IPS DF 4.7 (cell line): ENCODE data around the gene OR2T3.
"Not testable (repeated sequence)": the region's sequence is repeated elsewhere in the genome, so short reads cannot be mapped to it uniquely, and the experiment has no call there.

ENCODE experiments used
- DNase-seq: peaks from one replicate; pipeline ENCODE4 v3.0.0-alpha.2; 2013; ENCODE audit warnings: low spot score; ENCODE audit errors: extremely low read depth

The OR2T3 gene, protein sequence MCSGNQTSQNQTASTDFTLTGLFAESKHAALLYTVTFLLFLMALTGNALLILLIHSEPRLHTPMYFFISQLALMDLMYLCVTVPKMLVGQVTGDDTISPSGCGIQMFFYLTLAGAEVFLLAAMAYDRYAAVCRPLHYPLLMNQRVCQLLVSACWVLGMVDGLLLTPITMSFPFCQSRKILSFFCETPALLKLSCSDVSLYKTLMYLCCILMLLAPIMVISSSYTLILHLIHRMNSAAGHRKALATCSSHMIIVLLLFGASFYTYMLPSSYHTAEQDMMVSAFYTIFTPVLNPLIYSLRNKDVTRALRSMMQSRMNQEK

DNA sequence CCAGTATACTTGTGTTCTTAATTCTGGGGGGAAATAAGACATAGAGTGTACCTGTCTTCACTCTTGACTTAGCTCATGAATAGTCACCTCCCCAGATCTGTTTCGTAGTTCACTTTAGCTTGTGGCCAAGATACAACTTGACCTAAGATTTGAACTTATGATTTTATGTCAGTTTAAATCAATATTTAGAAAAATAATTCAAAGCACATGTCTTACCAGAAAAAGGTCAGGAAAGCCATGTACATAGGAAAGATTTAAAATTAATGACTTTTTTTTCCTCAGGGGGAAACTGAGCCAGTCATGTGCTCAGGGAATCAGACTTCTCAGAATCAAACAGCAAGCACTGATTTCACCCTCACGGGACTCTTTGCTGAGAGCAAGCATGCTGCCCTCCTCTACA, at the start of gene OR2T3:
Gene OR2T3 (plus strand): TSS at position 301 of the 400 bp plus-strand sequence. CDS start 0 bp downstream, at position 301.
- DNase-seq, result not testable (repeated sequence)

DNA sequence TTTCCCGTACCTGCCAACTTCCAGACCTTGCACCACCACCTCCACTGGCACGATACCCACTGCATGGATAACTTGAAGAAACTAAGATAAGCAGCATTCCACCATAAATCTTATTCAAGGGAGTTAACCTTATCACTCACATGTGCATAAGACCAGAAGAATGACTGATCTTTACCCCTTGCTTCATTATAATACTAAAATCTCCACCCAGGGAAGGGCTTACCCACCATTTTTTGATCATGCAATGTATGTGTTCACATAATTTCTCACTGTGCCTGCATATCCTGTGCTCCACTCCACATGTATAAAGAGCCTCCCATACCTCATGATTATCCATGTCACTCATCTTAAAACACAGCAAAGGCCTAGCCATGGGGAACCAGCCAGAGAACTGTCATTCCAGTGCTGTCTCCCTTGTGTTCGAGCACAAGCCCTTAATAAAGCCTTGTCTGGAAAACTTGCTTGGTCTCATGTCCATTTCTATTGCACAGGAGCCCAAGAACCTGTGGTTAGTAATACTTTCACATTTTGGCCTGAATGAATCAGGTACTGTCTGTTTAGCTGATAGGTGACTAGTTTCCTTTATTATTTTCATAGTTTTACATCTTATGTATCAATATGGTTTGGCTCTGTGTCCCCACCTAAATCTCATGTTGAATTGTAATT, 45.5 kb upstream of the OR2T3 start:
- DNase-seq, result not testable (repeated sequence)

DNA sequence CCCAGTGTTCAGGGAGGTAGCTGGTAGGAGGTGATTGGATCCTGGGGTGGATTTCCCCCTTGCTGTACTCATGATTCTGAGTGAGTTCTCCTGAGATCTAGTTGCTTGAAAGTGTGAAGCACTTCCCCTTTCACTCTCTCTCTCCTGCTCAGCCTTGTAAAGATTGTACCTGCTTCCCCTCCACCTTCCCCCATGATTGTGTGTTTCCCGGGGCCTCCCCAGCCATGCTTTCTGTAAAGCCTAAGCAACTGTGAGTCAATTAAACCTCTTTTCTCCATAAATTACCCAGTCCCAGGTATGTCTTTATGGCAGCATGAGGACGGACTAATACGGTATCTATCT, 45.0 kb upstream of the OR2T3 start:
- DNase-seq, result not testable (repeated sequence)

DNA sequence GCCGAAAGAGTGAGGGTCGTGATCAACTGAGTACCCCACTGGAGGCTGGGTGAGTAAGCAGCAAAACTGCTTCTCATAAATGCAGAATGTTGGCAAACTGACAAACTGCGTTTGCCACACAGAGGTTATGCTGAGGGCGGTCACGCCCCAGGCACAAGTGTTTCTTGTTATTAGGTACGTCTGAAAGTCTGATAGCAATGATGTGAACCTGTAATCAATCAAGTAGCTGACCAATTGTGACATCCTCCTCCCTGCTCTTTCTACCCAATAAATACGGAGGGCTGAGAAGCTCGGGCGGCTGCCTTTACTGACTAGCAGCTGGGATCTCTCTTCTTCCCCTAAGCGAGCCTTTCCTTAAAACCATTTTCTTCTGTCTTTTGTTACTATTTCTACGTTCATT, 41.5 kb upstream of the OR2T3 start:
- not testable (repeated sequence) for DNase-seq

DNA sequence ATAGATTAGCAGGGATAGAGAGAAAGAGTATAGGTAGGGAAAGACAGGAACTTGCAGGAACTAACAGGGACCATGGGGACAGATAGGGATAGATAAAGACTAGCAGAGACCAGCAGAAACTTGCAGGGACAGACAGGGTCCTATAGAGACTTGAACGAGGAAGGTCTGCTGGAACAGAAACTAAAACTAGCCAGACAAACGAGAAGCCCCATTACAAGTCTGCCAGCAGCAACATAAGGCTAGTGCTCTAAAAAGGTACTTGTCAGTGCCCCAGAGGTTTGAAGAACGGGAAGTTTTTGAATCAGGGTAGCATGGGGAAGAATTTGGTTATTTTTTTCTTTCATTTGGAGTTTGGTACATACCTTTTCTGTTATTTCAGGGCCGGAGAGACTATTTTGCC, 41.0 kb upstream of the OR2T3 start:
- not testable (repeated sequence) for DNase-seq

DNA sequence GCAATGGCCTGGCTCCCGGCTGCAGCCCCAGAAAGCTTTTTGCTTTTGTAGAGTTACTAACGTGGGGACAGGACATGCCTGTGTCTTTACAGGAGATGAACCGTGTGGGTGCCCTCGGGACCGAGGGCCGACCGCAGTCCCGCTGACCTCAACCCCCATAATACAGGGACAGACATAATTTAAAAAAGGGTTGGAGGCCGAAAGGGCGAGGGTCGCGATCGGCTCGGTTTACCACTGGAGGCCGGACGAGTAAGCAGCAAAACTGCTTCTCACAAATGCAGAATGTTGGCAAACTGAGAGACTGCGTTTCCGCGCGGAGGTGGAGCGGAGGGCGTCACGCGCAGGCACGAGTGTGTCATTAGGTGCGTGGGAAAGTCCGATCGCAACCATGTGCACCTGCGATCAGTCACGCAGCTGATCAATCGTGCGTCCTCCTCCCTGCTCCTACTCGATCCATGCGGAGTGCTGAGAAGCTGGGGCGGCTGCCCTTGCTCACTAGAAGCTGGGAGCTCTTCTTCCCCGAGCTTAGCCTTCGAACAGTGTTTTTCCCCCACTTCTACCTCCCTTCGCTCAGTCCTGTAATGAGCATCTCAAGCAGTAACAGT, 39.2 kb upstream of the OR2T3 start:
- not testable (repeated sequence) for DNase-seq

DNA sequence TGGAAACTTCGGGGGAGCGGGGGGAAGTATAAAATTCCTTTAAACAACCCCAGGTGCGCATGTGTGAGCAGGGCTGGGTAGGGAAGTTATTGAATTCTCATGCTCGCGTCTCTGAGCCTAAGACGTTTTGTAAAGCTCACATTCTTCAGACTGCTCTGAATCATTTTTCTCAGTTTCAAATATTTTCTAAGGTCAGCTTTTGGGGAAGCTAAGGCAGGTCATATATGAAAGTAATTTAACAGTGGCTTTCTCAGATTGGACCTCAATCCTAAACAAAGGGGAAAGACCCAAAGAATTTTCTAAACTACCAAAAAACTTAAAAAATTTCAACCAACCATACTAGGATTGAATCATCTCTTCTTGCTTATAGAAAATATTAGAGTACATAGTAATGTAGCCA, 38.2 kb upstream of the OR2T3 start:
- DNase-seq, result not testable (repeated sequence)

DNA sequence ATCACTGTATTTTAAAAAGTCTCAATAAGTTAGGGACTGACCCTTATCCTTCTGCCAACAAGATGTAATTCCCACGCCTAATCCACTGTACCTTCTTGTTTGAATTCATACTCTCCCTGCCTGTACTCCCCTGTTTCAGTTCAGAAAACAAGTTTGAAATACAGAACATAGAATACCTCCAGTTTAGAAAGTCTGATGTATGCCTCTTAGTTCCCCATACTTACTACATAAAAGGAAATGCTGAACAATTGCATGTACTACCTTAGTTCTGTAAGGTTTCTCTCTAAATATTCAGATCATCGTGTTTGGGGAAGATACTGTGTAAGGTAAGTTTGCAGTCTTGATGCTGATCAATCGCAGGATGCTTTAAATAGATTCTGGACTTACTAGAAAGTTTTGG, 36.8 kb upstream of the OR2T3 start:
- not testable (repeated sequence) for DNase-seq

DNA sequence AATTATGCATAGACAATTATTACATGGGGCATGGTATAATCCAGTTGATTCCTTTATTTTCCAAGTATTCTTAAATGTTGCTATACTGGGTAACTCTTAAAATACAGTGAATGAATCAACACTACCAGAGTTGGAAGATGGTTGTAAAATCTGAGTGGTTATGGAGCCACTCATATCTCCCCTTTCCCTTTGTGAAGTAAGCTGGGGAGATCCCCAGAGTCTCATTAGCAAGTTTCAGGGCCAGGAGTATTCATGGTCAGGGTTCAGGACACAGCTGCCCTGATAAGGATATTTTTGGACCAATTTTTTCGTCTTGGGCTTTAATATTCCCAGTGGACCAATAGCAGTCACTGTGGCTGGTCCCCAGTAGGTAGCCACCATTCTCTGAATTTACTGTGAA, 34.5 kb upstream of the OR2T3 start:
- DNase-seq, result not testable (repeated sequence)

DNA sequence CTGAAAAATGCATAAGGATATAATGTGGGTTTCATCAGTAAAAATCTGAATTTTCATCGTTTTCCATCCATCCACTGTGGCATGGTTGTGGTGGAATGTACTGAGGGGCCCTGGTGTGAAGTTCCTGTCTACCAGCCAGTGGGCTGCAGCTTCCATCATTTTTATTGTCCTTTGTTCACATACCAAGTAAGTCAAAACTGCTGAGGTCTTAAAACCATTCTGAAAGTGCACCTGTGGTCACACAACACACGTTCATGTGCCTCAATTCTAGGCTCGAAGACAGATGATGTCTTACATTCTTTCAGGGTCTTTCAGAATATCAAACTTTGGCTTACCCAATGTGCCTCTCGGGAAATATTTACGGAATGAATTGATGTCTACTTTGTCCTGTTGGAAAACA, 33.9 kb upstream of the OR2T3 start:
- DNase-seq, result not testable (repeated sequence)

DNA sequence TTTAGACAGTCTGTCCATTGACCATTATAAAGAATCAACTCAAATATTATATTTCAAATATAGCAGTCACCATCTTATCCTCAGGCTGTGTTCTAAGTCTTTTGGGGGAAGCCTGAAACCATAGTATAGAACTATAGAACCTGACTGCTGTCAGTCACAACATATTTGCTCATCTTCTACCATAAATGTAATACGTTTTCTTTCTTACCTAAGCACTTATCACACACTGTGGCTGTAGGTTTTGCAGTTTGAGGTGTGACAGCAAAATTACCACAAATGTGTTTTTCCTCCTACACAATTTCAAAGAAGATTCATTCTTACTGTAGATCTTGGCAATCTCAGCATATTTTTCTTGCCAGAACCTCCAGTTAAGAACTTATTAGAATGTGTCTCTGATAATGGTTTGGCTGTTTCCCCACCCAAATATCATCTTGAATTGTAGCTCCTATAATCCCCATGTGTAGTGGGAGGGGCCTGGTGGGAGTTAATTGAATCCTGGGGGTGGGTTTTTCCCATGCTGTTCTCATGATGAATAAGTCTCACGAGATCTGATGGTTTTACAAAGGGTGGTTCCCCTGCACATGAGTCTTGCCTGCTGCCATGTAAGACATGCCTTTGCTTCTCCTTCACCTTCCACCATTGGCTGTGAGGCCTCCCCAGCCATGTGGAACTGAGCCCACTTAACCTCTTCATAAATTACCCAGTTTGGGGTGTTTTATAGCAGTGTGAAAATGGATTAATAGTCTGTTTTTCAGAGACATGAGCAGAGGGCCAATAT, 30.5 kb upstream of the OR2T3 start:
- not testable (repeated sequence) for DNase-seq

DNA sequence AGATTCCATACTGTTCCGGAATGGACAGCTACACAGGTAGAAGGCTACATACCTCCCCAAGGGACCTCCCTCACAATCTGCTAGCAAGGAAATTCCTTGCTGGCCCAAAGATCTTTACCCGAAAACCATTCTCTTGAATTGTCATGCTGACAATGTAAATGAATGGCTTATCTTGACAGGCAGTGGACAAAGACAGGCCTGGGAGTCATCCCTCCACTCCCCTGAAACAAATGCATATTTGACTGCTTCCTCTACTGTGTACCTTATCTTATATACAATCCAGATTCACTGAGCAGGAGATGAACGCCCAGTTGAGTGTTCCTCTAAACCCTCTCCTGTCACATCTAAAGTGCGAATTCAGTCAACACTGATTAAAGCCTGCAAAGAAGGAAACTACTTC, 28.5 kb upstream of the OR2T3 start:
- not testable (repeated sequence) for DNase-seq

DNA sequence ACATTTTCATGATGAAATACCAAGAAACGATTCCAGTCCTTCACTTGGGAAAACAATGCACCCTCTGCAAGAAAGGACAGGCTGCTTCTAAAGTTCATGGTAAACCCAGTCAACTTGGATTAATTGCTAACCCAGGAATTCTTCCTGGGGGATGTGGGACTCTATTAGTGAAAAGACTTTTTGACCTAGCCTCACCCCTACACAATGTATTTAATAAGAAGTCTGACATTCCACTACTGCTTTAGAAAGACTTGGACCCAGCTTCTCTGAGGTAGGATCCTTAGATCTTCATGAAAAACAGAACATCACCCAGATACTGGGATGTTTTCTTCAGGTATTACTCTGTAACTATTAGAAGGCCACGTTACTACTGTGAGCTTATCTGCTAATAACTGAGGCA, 27.8 kb upstream of the OR2T3 start, which contains the start of gene OR2T2:
Gene OR2T2 (plus strand): TSS at position 239 of the 400 bp plus-strand sequence. CDS start 7,161 bp downstream, outside the sequence.
- not testable (repeated sequence) for DNase-seq

DNA sequence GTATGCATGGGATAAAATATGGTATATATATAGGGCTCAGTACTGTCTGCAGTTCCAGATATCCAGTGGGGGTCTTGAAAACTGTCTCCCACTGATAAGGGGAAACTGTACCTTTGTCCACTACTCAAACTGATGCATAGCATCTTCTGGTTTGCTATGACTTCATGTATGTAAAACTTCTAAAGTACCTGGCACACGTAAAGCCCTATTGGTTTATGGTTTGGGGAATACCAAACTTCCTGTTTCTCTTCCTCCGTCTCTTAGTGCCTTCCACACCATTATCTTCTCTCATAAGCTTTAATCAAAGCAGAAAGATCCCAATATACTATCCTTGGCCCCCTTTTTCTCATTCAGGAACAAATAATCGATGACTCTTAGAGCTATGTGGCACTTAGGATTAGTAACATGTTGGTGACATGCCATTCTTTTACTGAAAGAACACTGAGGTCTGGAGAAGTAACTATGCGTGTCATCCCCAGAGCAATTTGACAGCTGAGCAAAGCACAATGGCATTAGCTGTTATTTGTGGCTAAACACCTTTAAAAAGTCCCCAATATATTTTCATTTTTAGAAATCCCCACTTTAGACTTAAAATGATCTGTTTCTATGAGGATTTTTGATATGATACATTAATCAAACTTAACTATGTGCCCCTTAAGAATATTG, 24.6 kb upstream of the OR2T3 start:
- DNase-seq, result not testable (repeated sequence)

DNA sequence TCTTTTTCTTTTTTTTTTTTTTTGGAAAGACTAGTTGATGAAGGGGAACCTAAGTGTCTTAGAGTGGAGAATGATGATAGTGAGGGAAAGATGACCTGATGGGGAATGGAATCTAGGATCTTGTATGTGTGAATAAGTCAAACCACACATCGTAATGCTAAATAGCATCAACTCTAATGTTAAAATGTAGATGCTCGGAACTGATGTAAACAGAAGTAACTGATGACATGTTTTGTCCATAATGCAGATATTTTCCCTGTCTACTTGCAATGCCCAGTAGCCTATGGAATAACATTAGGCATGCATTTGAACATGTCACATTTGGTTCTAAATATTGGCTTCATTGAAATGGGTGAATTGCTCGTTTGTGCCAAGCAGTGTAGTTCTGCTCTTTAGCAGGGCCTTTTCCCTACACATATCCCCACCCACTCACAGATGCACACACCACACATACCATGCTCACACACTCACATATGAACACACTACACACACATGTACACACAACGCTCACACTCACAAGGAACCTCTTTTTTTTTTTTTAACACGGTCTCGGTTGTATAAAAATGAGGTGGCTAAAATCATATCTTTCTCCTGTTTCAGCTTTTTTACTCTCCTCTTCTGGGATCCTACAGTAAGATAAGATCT, 23.2 kb upstream of the OR2T3 start:
- not testable (repeated sequence) for DNase-seq

DNA sequence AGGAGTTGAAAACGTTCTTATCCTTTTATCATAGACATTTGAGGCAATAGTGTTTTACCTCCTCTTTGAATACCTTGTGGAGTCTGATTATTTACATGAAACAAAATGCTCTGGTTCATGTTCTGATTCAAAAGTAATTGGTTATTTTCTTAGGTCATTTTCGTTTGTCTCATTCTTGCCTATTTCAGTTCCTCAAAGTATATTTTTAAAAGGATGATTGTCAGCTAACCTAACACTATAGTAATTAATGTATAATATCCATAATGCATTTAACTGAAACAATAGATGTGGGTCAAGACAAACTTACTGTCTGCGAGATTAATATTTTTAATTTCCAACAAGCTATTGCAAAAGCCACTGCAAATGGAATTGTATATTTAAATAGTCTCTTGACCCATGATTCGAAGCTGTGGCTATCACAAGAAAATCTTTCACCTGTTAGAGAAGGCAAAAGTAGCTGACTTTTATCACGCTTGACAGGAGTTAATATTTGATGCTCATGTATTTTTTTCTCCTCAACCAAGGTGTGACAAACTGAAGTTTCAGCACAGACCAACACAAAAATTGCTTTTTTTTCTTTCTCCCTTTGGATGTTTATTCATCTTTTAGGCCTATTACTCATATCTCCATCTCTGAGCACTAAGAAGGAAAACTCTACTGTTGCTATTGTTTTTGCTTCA, 22.5 kb upstream of the OR2T3 start:
- not testable (repeated sequence) for DNase-seq

DNA sequence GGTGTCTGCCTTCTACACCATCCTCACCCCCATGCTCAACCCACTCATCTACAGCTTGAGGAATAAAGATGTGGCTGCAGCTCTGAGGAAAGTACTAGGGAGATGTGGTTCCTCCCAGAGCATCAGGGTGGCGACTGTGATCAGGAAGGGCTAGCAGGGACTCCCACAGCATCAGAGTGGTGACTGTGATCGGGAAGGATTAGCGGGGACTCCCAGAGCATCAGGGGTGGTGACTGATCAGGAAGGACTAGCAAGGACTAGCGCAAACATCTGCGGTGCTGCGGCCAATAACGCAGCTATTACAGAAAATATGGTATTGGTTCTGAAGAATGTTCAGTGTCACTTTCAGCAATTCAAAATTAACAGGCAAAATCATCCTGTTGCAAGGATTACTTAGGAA, 19.5 kb upstream of the OR2T3 start:
- DNase-seq, result not testable (repeated sequence)

DNA sequence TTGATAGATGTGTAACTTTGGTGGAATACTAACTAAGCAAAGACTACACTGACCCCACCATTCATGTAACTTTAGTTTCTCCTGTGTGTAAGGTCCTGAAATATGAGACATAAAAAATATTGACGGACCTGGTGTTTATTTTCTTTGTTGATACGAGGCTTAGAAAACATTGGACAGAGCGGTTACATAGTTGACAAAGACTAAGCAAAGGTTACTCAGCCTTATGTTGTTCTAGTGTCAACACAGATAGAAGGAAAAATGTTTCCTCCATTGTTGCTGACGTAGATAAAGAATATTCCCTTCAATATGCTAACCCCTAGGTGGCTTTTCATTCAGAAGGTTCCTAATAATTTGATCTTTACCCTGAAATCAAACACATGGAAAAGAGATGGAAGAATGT, 18.1 kb upstream of the OR2T3 start:
- DNase-seq, result not testable (repeated sequence)

DNA sequence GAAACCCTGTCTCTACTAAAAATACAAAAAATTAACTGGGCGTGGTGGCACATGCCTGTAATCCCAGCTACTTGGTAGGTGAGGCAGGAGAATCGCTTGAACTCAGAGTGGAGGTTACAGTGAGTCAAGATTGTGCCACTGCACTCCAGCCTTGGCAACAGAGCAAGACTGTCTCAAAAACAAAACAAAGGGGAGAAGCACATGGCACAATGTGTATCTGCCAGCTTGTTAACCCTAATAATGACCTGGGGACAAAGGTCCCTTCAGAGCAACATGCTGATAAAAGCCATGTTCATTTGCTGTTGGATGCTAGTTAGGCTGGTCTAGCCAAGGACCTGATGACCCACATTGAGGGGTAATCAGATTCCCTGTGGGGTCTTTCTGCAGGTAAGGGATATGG, 16.5 kb upstream of the OR2T3 start:
- not testable (repeated sequence) for DNase-seq

DNA sequence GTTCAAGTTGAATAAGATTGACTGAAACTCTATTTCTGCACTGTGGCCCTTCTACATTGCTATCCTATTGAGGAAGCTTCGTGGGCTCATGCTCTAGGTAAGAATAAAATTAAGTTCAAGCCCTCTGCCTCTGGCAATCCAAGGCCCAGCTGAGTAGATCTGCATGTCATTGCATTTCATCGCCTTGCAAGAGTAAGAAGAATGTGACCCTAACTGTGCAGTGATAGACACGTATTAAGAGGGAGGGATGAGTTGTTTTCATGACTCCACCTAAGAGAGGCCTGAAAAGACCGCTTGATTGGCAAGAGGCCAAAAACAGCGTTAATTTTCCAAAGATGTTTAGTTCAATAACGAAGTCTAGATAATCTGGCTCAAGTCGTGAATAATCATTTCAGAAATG, 14.0 kb upstream of the OR2T3 start:
- not testable (repeated sequence) for DNase-seq
